DOHH2 (cell line): ENCODE measurements around the gene COG2.

Source experiments
- H3F3A ChIP-seq: fragments of 200-600 bp; sonication (generic), shearing (Covaris generic); 2 replicates; pipeline ENCODE4 v1.6.0; 2016; ENCODE audit warnings: antibody characterized with exemption, mild to moderate bottlenecking; ENCODE audit not compliant: control insufficient read depth, insufficient read depth
- H3K27ac ChIP-seq: fragments of 200-600 bp; sonication (generic); 2 replicates; pipeline ENCODE4 v1.5.1; 2014; ENCODE audit warnings: low read depth, mild to moderate bottlenecking, low read length, moderate library complexity
- H3K27me3 ChIP-seq: fragments of 200-600 bp; sonication (generic); 2 replicates; pipeline ENCODE4 v1.6.1; 2014; ENCODE audit warnings: mild to moderate bottlenecking, low read length, mixed read lengths; ENCODE audit not compliant: control insufficient read depth
- H3K36me3 ChIP-seq: fragments of 200-600 bp; sonication (generic); 2 replicates; pipeline ENCODE4 v1.6.1; 2014; ENCODE audit warnings: mild to moderate bottlenecking, low read length, moderate library complexity, mixed read lengths; ENCODE audit not compliant: control insufficient read depth
- H3K4me1 ChIP-seq: fragments of 200-600 bp; sonication (generic); 2 replicates; pipeline ENCODE4 v1.6.1; 2014; ENCODE audit warnings: mild to moderate bottlenecking, low read length, mixed read lengths; ENCODE audit not compliant: control insufficient read depth
- H3K4me2 ChIP-seq: fragments of 200-600 bp; sonication (generic); 2 replicates; pipeline ENCODE4 v1.6.0; 2014; ENCODE audit warnings: mild to moderate bottlenecking, low read length, moderate library complexity
- H3K4me3 ChIP-seq: fragments of 200-600 bp; sonication (generic); 2 replicates; pipeline ENCODE4 v1.5.1; 2014; ENCODE audit warnings: mild to moderate bottlenecking, low read length, mixed read lengths
- H3K79me2 ChIP-seq: fragments of 200-600 bp; sonication (generic); 2 replicates; pipeline ENCODE4 v1.6.1; 2014; ENCODE audit warnings: mild to moderate bottlenecking, low read length, mixed read lengths; ENCODE audit not compliant: control insufficient read depth
- H3K9me2 ChIP-seq: fragments of 200-600 bp; sonication (generic); replicated peaks from 2 replicates; pipeline ENCODE4 v1.6.1; 2014; ENCODE audit warnings: mild to moderate bottlenecking, low read length, mixed read lengths; ENCODE audit not compliant: control insufficient read depth
- H3K9me3 ChIP-seq: fragments of 200-600 bp; sonication (generic); 2 replicates; pipeline ENCODE4 v1.6.1; 2014; ENCODE audit warnings: antibody characterized with exemption, low read length, mixed read lengths; ENCODE audit not compliant: control insufficient read depth, insufficient read depth
- H4K20me1 ChIP-seq: fragments of 200-600 bp; sonication (generic); 2 replicates; pipeline ENCODE4 v1.6.0; 2014; ENCODE audit warnings: low read depth, mild to moderate bottlenecking, antibody characterized with exemption, low read length, moderate library complexity; ENCODE audit not compliant: control insufficient read depth, insufficient read depth
- EZH2phosphoT487 ChIP-seq: fragments of 200-600 bp; sonication (generic); IDR thresholded peaks from 2 replicates; pipeline ENCODE4 v1.6.1; 2017; ENCODE audit warnings: borderline replicate concordance, mild to moderate bottlenecking, antibody characterized with exemption, low read length, moderate library complexity, mixed read lengths
- TF ChIP-seq, protein P1 (sequence below): fragments of 200-600 bp; sonication (generic); IDR thresholded peaks from one replicate; pipeline ENCODE4 v1.5.1; 2014; ENCODE audit warnings: antibody characterized with exemption, mild to moderate bottlenecking, low read depth, low read length; ENCODE audit not compliant: poor library complexity, severe bottlenecking

The COG2 gene

DNA sequence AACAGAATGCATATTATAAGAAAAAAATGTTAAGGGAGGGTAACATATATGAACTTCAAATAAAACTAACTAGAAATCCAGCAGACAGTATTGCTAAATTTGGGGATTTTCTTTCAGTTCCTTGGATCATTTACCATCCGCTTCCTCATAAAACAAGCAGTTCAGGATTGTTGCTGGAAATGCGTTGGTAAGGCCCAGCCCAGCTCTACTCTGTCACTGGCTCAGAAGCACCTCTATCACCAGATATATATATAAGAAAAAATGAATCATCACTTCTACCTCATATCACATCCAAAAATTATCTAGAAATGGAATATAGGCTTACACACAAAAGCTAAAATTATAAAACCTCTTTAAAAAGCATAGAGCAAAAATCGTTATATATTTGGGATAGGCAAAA lies 28.2 kb upstream of the COG2 start:
- Histone ChIP-seq H3K9me2 (no peaks in the 10 kb centered on the region), H3K27me3 (peaks cover 11% of the 10 kb centered on the region; the same call in 1 of the 2 replicates), H3F3A (no peaks in the 10 kb centered on the region), H3K4me3 (no peak overlapping the region), H3K79me2 (no peaks in the 10 kb centered on the region), H4K20me1 (no peaks in the 10 kb centered on the region), H3K4me2 (no peak overlapping the region), H3K4me1 (no peaks in the 10 kb centered on the region), H3K36me3 (no peaks in the 10 kb centered on the region), H3K9me3 (no peaks in the 10 kb centered on the region), H3K27ac (no peak overlapping the region)
- TF ChIP-seq EZH2phosphoT487, result no peak
- TF ChIP-seq, protein P1, sequence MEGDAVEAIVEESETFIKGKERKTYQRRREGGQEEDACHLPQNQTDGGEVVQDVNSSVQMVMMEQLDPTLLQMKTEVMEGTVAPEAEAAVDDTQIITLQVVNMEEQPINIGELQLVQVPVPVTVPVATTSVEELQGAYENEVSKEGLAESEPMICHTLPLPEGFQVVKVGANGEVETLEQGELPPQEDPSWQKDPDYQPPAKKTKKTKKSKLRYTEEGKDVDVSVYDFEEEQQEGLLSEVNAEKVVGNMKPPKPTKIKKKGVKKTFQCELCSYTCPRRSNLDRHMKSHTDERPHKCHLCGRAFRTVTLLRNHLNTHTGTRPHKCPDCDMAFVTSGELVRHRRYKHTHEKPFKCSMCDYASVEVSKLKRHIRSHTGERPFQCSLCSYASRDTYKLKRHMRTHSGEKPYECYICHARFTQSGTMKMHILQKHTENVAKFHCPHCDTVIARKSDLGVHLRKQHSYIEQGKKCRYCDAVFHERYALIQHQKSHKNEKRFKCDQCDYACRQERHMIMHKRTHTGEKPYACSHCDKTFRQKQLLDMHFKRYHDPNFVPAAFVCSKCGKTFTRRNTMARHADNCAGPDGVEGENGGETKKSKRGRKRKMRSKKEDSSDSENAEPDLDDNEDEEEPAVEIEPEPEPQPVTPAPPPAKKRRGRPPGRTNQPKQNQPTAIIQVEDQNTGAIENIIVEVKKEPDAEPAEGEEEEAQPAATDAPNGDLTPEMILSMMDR, result no peak

- Histone ChIP-seq H3F3A (no peaks in the 10 kb centered on the region), H3K36me3 (no peaks in the 10 kb centered on the region), H3K27ac (no peak overlapping the region), H4K20me1 (no peaks in the 10 kb centered on the region), H3K9me3 (no peaks in the 10 kb centered on the region), H3K4me3 (no peak overlapping the region), H3K79me2 (no peaks in the 10 kb centered on the region), H3K27me3 (peaks cover 30% of the 10 kb centered on the region), H3K9me2 (no peaks in the 10 kb centered on the region), H3K4me1 (no peaks in the 10 kb centered on the region), H3K4me2 (no peak overlapping the region)
- TF ChIP-seq, protein P1, result no peak
Measured at GRCh38 chr1:230618537-230618936, 23.7 kb upstream of the COG2 start.

GRCh38 chr1:230620649-230621323 lies 21.5 kb upstream of the COG2 start:
- Histone ChIP-seq H3K9me2 (no peaks in the 10 kb centered on the region), H3K79me2 (no peaks in the 10 kb centered on the region), H3K27me3 (peaks cover 32% of the 10 kb centered on the region), H3K9me3 (no peaks in the 10 kb centered on the region), H3K4me1 (no peaks in the 10 kb centered on the region), H3K4me3 (no peak overlapping the region), H4K20me1 (no peaks in the 10 kb centered on the region), H3K36me3 (no peaks in the 10 kb centered on the region), H3K4me2 (no peak overlapping the region), H3F3A (no peaks in the 10 kb centered on the region), H3K27ac (no peak overlapping the region)
- TF ChIP-seq, protein P1, result no peak
- no peak for TF ChIP-seq EZH2phosphoT487
